Measurements from ENCODE around the gene SEPTIN5.

Gene SEPTIN5

GRCh38 chr22:19763458-19764298 lies 49.4 kb downstream of the SEPTIN5 start:
- DNase-seq: no peak

GRCh38 chr22:19764299-19764593 lies 49.9 kb downstream of the SEPTIN5 start:
- DNase-seq: no peak

- DNase-seq: no peak
Observed at GRCh38 chr22:19764636-19765476, 50.6 kb downstream of the SEPTIN5 start.

- peak; percentile 65 for DNase-seq
Observed at GRCh38 chr22:19765477-19766239, 51.4 kb downstream of the SEPTIN5 start.

- DNase-seq: no peak
Observed at GRCh38 chr22:19766240-19766510, 51.9 kb downstream of the SEPTIN5 start.

GRCh38 chr22:19766511-19767426 lies 52.5 kb downstream of the SEPTIN5 start:
- DNase-seq: peak; percentile 84

GRCh38 chr22:19767427-19768341 lies 53.4 kb downstream of the SEPTIN5 start:
- peak; percentile 36 for DNase-seq

- DNase-seq: no peak
Observed at GRCh38 chr22:19769393-19769715, 55.1 kb downstream of the SEPTIN5 start.

- DNase-seq: no peak
Observed at GRCh38 chr22:19770349-19771220, 56.3 kb downstream of the SEPTIN5 start.

- DNase-seq: no peak
Observed at GRCh38 chr22:19772422-19772672, 58.0 kb downstream of the SEPTIN5 start.
